HCT116 (cell line): ENCODE data around the gene NARF. TPM values are rescaled to one million over a fixed set of nuclear protein-coding genes. Genes with fewer than 3 reads are reported as not detected.

Experiments used
- ATAC-seq: fragments of 200-7000 bp; cut with Tn5 transposase; 2 replicates; pipeline ENCODE4 v1.9.1; 2020; ENCODE audit warnings: mild to moderate bottlenecking, moderate library complexity
- BruUV-seq: library from RNA; stranded (reverse); fragments of 400-500 nt; replicated peaks from 2 replicates; lab custom pipeline; 2021; lab: Mats Ljungman, UMichigan
- CTCF ChIA-PET: fragments of 300-600 bp; sonication (Branson Sonifier 250); formaldehyde crosslinking; loops from one replicate; lab custom pipeline; 2021; ENCODE audit warnings: antibody characterized with exemption; lab: Charles Lee
- POLR2A ChIA-PET: fragments of 300-600, 350-600 bp; sonication (Branson Sonifier 250); formaldehyde crosslinking; loops from one replicate; lab custom pipeline; 2021; ENCODE audit warnings: antibody characterized with exemption; lab: Charles Lee
- RAD21 ChIA-PET, 2 experiments: fragments of 300-600 bp; sonication (Branson Sonifier 250); formaldehyde crosslinking; loops; one replicate each; lab custom pipeline; 2023; ENCODE audit warnings: low total read pairs in 2 of 2; ENCODE audit not compliant: uncharacterized antibody in 2 of 2, unreplicated experiment in 2 of 2, low non-redundant PET in 1 of 2; lab: Charles Lee
- DNase-seq: peaks from one replicate; pipeline ENCODE4 v3.0.0-alpha.2; 2010; ENCODE audit warnings: low read depth, low spot score
- H2AFZ ChIP-seq: fragments of 200-600 bp; shearing (Covaris generic), sonication (generic); 2 replicates; pipeline ENCODE4 v1.6.1; 2017; ENCODE audit warnings: low read depth, mixed run types, mixed read lengths, antibody characterized with exemption, low read length; ENCODE audit not compliant: poor library complexity, severe bottlenecking
- H3K27ac ChIP-seq: 2 replicates; pipeline ENCODE4 v1.5.1; 2012; ENCODE audit warnings: low read depth, low read length
- H3K27me3 ChIP-seq: fragments of 200-600 bp; sonication (generic); 2 replicates; pipeline ENCODE4 v1.6.1; 2016; ENCODE audit warnings: mixed run types, low read length, mixed read lengths; ENCODE audit not compliant: insufficient read depth
- H3K36me3 ChIP-seq, 2 experiments: fragments of 200-500 bp in 1 of 2; fragments of 200-600 bp in 1 of 2; sonication (Bioruptor generic) in 1 of 2; sonication (generic) in 1 of 2; 2 replicates each; pipeline versions ENCODE4 v1.5.1 to v1.6.1; 2014 to 2016; ENCODE audit warnings: low read length in 2 of 2, inconsistent platforms in 1 of 2, mixed read lengths in 1 of 2, mixed run types in 1 of 2; ENCODE audit not compliant: insufficient read depth in 2 of 2, control insufficient read depth in 1 of 2
- H3K4me1 ChIP-seq, 2 experiments: fragments of 200-600 bp in 1 of 2; sonication (generic) in 1 of 2; 2 replicates each; pipeline versions ENCODE4 v1.5.1 to v1.6.1; 2012 to 2017; ENCODE audit warnings: low read length in 2 of 2, inconsistent platforms in 1 of 2, mild to moderate bottlenecking in 1 of 2, mixed read lengths in 1 of 2, mixed run types in 1 of 2, moderate library complexity in 1 of 2; ENCODE audit not compliant: insufficient read depth in 2 of 2, control insufficient read depth in 1 of 2
- H3K4me2 ChIP-seq: fragments of 200-600 bp; sonication (generic); 2 replicates; pipeline ENCODE4 v1.6.1; 2017; ENCODE audit warnings: mixed run types, low read length, mixed read lengths
- H3K4me3 ChIP-seq, 2 experiments: fragments of 200-600 bp in 1 of 2; sonication (generic) in 1 of 2; replicated peaks in 1 of 2; 2 replicates each; pipeline ENCODE4 v1.5.1; 2011 to 2016; ENCODE audit warnings: low read length in 2 of 2, control low read depth in 1 of 2, low read depth in 1 of 2, mild to moderate bottlenecking in 1 of 2, mixed read lengths in 1 of 2, mixed run types in 1 of 2
- H3K79me2 ChIP-seq: fragments of 200-600 bp; sonication (generic); 2 replicates; pipeline ENCODE4 v1.6.1; 2017; ENCODE audit warnings: mild to moderate bottlenecking, mixed run types, low read length, moderate library complexity, mixed read lengths; ENCODE audit not compliant: insufficient read depth
- H3K9ac ChIP-seq: fragments of 200-600 bp; sonication (generic); 2 replicates; pipeline ENCODE4 v1.6.1; 2016; ENCODE audit warnings: low read length, mixed read lengths
- H3K9me2 ChIP-seq: fragments of 200-600 bp; sonication (generic), shearing (Covaris generic); 2 replicates; pipeline ENCODE4 v1.6.1; 2017; ENCODE audit warnings: mixed run types, mild to moderate bottlenecking, moderate library complexity; ENCODE audit not compliant: insufficient read depth
- H3K9me3 ChIP-seq, 2 experiments: fragments of 200-500 bp in 1 of 2; fragments of 200-600 bp in 1 of 2; sonication (Bioruptor generic) in 1 of 2; sonication (generic) in 1 of 2; 2 replicates each; pipeline ENCODE4 v1.6.1; 2014 to 2017; ENCODE audit warnings: low read length in 2 of 2, mixed read lengths in 2 of 2, inconsistent platforms in 1 of 2, low read depth in 1 of 2, mild to moderate bottlenecking in 1 of 2, mixed run types in 1 of 2, moderate library complexity in 1 of 2; ENCODE audit not compliant: control insufficient read depth in 1 of 2, insufficient read depth in 1 of 2
- H4K20me1 ChIP-seq: fragments of 200-600 bp; sonication (generic), shearing (Covaris generic); 2 replicates; pipeline ENCODE4 v1.6.1; 2017; ENCODE audit warnings: mixed run types, mild to moderate bottlenecking, moderate library complexity; ENCODE audit not compliant: insufficient read depth
- CBX3 ChIP-seq: IDR thresholded peaks from 2 replicates; pipeline ENCODE4 v1.6.1; 2012; ENCODE audit warnings: low read depth
- CEBPB ChIP-seq: IDR thresholded peaks from 2 replicates; pipeline ENCODE4 v1.6.1; 2012; ENCODE audit warnings: low read depth
- POLR2AphosphoS5 ChIP-seq: IDR thresholded peaks from 2 replicates; pipeline ENCODE4 v1.6.1; 2011; ENCODE audit warnings: mild to moderate bottlenecking, low read depth, low read length, moderate library complexity
- SP1 ChIP-seq: IDR thresholded peaks from 2 replicates; pipeline ENCODE4 v1.6.1; 2012; ENCODE audit warnings: low read depth
- SRF ChIP-seq: IDR thresholded peaks from 2 replicates; pipeline ENCODE4 v1.6.1; 2012; ENCODE audit warnings: low read depth
- TCF7L2 ChIP-seq: IDR thresholded peaks from 2 replicates; pipeline ENCODE4 v1.7.0; 2011; ENCODE audit warnings: borderline replicate concordance, inconsistent platforms; ENCODE audit not compliant: insufficient read depth, insufficient read length; ENCODE audit errors: extremely low read depth
- YY1 ChIP-seq: IDR thresholded peaks from 2 replicates; pipeline ENCODE4 v1.6.1; 2011; ENCODE audit warnings: low read length, low read depth, moderate library complexity, mild to moderate bottlenecking; ENCODE audit not compliant: insufficient replicate concordance; ENCODE audit errors: extremely low read depth
- intact Hi-C: fragments of 100-400 bp; cut with micrococcal nuclease; formaldehyde crosslinking; loops from 2 replicates; pipeline ENCODE4 v1.10.0; 2022
- total RNA-seq: library from RNA; stranded (reverse); gene quantifications from one replicate; pipeline ENCODE4 v1.2.1, GENCODE V29; 2021; ENCODE audit not compliant: unreplicated experiment
- TF ChIP-seq, protein P1 (sequence below): IDR thresholded peaks from 2 replicates; pipeline ENCODE4 v1.6.1; 2012
- TF ChIP-seq, protein P2 (sequence below): IDR thresholded peaks from 2 replicates; pipeline ENCODE4 v1.6.1; 2012

The NARF gene
- total RNA-seq, 1 experiment from 2014 or later = 91.8 TPM

DNA sequence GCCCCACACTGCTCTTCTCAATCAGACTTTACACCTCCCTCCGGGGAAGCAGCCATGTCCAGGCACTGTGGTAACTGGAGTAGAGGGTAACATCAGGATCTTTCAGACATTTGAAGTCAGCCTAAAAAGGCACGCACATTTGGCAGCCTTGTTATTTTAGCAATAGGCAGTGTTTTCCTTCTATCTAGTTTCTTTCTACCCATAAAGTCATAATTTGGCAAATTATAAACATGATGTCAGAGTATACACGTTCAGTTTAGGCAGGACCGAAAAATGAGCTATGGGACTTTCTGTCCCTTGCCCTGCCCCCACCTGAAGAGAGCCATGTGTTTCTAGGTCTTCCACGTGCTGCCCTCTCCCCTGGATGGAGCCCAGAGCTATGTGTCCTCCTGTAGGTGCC, 21.1 kb downstream of the NARF start:
- Histone ChIP-seq H3K9ac (no peak overlapping the region), H4K20me1 (no peaks in the 10 kb centered on the region), H3K4me3 (no peak overlapping the region), H3K9me3 (no peaks in the 10 kb centered on the region), H3K4me1 (no peaks in the 10 kb centered on the region), H3K79me2 (no peaks in the 10 kb centered on the region), H3K4me2 (no peak overlapping the region), H3K9me2 (no peaks in the 10 kb centered on the region), H2AFZ (no peak overlapping the region), H3K36me3 (peaks cover 28 to 49% of the 10 kb centered on the region in 2 experiments; a peak in 3 of 4 replicates), H3K27ac (no peak overlapping the region), H3K27me3 (no peaks in the 10 kb centered on the region)
- ChIA-PET POLR2A (no interaction called here), CTCF (no interaction called here), RAD21 (no interaction called here)
- DNase-seq (no peak), ATAC-seq (no peak)
- no TSS peak for BruUV-seq
- no peak for TF ChIP-seq YY1
- intact Hi-C loops = no loop called here

DNA sequence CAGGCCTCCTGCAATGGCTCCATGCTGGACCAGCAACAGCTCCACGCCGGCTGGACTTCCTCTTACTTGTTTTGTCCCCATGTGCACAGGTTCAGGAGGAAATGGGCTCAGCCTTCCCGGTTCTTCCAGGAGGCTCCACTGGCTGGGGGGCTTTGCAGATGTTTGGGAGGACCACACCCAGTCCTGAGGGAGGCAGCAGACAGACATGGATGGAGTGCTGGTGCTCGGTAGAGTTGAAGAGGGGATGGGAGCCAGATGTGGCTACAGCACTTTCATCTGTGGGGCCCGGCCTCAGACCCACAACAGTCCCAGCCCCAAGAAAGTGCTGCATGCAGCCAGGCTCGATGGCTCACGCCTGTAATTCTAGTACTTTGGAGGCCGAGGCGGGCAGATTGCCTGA, 21.8 kb downstream of the NARF start:
- H3K9ac ChIP-seq = no peak overlapping the region
- intact Hi-C loops = no loop called here
- DNase-seq (no peak), ATAC-seq (no peak)
- no peaks in the 10 kb centered on the region for H3K4me1 ChIP-seq
- H3K36me3 ChIP-seq = peaks cover 29 to 50% of the 10 kb centered on the region in 2 experiments; a peak in 3 of 4 replicates
- no TSS peak for BruUV-seq
- RAD21 ChIA-PET = no interaction called here
- H3K79me2 ChIP-seq = no peaks in the 10 kb centered on the region
- POLR2A ChIA-PET = no interaction called here
- no peak overlapping the region for H2AFZ ChIP-seq
- no peaks in the 10 kb centered on the region for H3K9me3 ChIP-seq
- no peak overlapping the region for H3K4me3 ChIP-seq
- H4K20me1 ChIP-seq = no peaks in the 10 kb centered on the region
- no peak overlapping the region for H3K27ac ChIP-seq
- CTCF ChIA-PET = interaction anchor here (0.6 kb wide), 1 partner anchor 64 kb away, joined by 4 read pairs; no protein-coding TSS in a partner anchor
- TF ChIP-seq YY1 (no peak), POLR2AphosphoS5 (no peak), SP1 (no peak), TCF7L2 (no peak), CBX3 (no peak), CEBPB (no peak), SRF (no peak)
- TF ChIP-seq, protein P1, sequence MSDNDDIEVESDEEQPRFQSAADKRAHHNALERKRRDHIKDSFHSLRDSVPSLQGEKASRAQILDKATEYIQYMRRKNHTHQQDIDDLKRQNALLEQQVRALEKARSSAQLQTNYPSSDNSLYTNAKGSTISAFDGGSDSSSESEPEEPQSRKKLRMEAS = no peak
- TF ChIP-seq, protein P2, sequence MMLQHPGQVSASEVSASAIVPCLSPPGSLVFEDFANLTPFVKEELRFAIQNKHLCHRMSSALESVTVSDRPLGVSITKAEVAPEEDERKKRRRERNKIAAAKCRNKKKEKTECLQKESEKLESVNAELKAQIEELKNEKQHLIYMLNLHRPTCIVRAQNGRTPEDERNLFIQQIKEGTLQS = no peak
- no peaks in the 10 kb centered on the region for H3K9me2 ChIP-seq
- no peak overlapping the region for H3K4me2 ChIP-seq
- H3K27me3 ChIP-seq = no peaks in the 10 kb centered on the region
